OCI-LY1 (cell line): ENCODE data around the gene SH3RF3.

Source experiments
- H2AFZ ChIP-seq: fragments of 200-600 bp; sonication (generic), shearing (Covaris generic); 2 replicates; pipeline ENCODE4 v1.6.0; 2014; ENCODE audit warnings: antibody characterized with exemption, mild to moderate bottlenecking, low read length
- H3F3A ChIP-seq: fragments of 200-600 bp; sonication (generic), shearing (Covaris generic); 2 replicates; pipeline ENCODE4 v1.6.0; 2014; ENCODE audit warnings: mild to moderate bottlenecking, antibody characterized with exemption, low read length, moderate library complexity; ENCODE audit not compliant: insufficient read depth
- H3K27ac ChIP-seq: fragments of 200-600 bp; sonication (generic); 2 replicates; pipeline ENCODE4 v1.5.1; 2014; ENCODE audit warnings: low read length, mixed run types, mild to moderate bottlenecking, low read depth; ENCODE audit not compliant: poor library complexity, severe bottlenecking
- H3K27me3 ChIP-seq: fragments of 200-600 bp; sonication (generic); 2 replicates; pipeline ENCODE4 v1.6.0; 2014; ENCODE audit warnings: antibody characterized with exemption, mild to moderate bottlenecking, low read length, moderate library complexity; ENCODE audit not compliant: insufficient read depth
- H3K36me3 ChIP-seq: fragments of 200-600 bp; sonication (generic); 2 replicates; pipeline ENCODE4 v1.6.1; 2014; ENCODE audit warnings: mild to moderate bottlenecking, antibody characterized with exemption, low read length, moderate library complexity, mixed read lengths; ENCODE audit not compliant: insufficient read depth
- H3K4me1 ChIP-seq: fragments of 200-600 bp; sonication (generic); 2 replicates; pipeline ENCODE4 v1.5.1; 2014; ENCODE audit warnings: mild to moderate bottlenecking, low read length, moderate library complexity; ENCODE audit not compliant: insufficient read depth, severe bottlenecking
- H3K4me2 ChIP-seq: fragments of 200-600 bp; sonication (generic), shearing (Covaris generic); 2 replicates; pipeline ENCODE4 v1.6.1; 2014; ENCODE audit warnings: low read length
- H3K4me3 ChIP-seq: fragments of 200-600 bp; sonication (generic); 2 replicates; pipeline ENCODE4 v1.5.1; 2014; ENCODE audit warnings: low read length, low read depth, mild to moderate bottlenecking, mixed read lengths; ENCODE audit not compliant: poor library complexity, severe bottlenecking
- H3K79me2 ChIP-seq: fragments of 200-600 bp; shearing (Covaris generic); 2 replicates; pipeline ENCODE4 v1.6.1; 2016; ENCODE audit warnings: mixed run types, low read length, mixed read lengths; ENCODE audit not compliant: insufficient read depth
- H3K9ac ChIP-seq: fragments of 200-600 bp; sonication (generic), shearing (Covaris generic); 2 replicates; pipeline ENCODE4 v1.6.1; 2014; ENCODE audit warnings: mild to moderate bottlenecking, low read length, mixed read lengths
- H3K9me2 ChIP-seq: fragments of 200-600 bp; sonication (generic), shearing (Covaris generic); 2 replicates; pipeline ENCODE4 v1.6.1; 2014; ENCODE audit warnings: low read depth, mild to moderate bottlenecking, low read length, mixed read lengths
- H3K9me3 ChIP-seq: fragments of 200-600 bp; shearing (Covaris generic); 2 replicates; pipeline ENCODE4 v1.6.1; 2014; ENCODE audit warnings: low read length, mixed read lengths
- H4K20me1 ChIP-seq: fragments of 200-600 bp; sonication (generic), shearing (Covaris generic); 2 replicates; pipeline ENCODE4 v1.6.0; 2016; ENCODE audit warnings: mild to moderate bottlenecking, low read length; ENCODE audit not compliant: insufficient read depth
- CTCF ChIP-seq: fragments of 200-600 bp; sonication (generic), shearing (Covaris generic); IDR thresholded peaks from 2 replicates; pipeline ENCODE4 v1.5.1; 2017; ENCODE audit warnings: mild to moderate bottlenecking, antibody characterized with exemption, low read length, moderate library complexity, mixed read lengths
- EZH2 ChIP-seq: fragments of 200-600 bp; sonication (generic), shearing (Covaris generic); IDR thresholded peaks from 2 replicates; pipeline ENCODE4 v1.8.0; 2017; ENCODE audit warnings: borderline replicate concordance, mixed run types, mild to moderate bottlenecking, antibody characterized with exemption, low read length, moderate library complexity, mixed read lengths

The SH3RF3 gene

GRCh38 chr2:109450574-109451273 is 321.7 kb downstream of the SH3RF3 start:
- Histone ChIP-seq H3K27ac (no peak overlapping the region), H3K27me3 (no peaks in the 10 kb centered on the region), H4K20me1 (no peaks in the 10 kb centered on the region), H3K4me1 (no peaks in the 10 kb centered on the region), H3K9me2 (no peaks in the 10 kb centered on the region), H2AFZ (no peak overlapping the region), H3K36me3 (no peaks in the 10 kb centered on the region), H3K9ac (no peak overlapping the region), H3K9me3 (no peaks in the 10 kb centered on the region), H3K4me2 (no peak overlapping the region), H3K79me2 (no peaks in the 10 kb centered on the region), H3F3A (no peaks in the 10 kb centered on the region), H3K4me3 (no peak overlapping the region)
- TF ChIP-seq EZH2 = no peak
- no peak for TF ChIP-seq CTCF

- Histone ChIP-seq H3K27ac (no peak overlapping the region), H3K9me3 (no peaks in the 10 kb centered on the region), H3K4me2 (no peak overlapping the region), H3K36me3 (no peaks in the 10 kb centered on the region), H3K27me3 (no peaks in the 10 kb centered on the region), H3K79me2 (no peaks in the 10 kb centered on the region), H4K20me1 (no peaks in the 10 kb centered on the region), H3K4me3 (no peak overlapping the region), H3K9me2 (no peaks in the 10 kb centered on the region), H2AFZ (no peak overlapping the region), H3K4me1 (no peaks in the 10 kb centered on the region), H3K9ac (no peak overlapping the region), H3F3A (no peaks in the 10 kb centered on the region)
- TF ChIP-seq EZH2 (no peak), CTCF (no peak)
Observed at GRCh38 chr2:109451671-109452070, 322.7 kb downstream of the SH3RF3 start.

GRCh38 chr2:109452318-109453305 is 323.6 kb downstream of the SH3RF3 start:
- Histone ChIP-seq H3K4me1 (no peaks in the 10 kb centered on the region), H3K9me3 (no peaks in the 10 kb centered on the region), H3K36me3 (no peaks in the 10 kb centered on the region), H3K4me3 (no peak overlapping the region), H3K27me3 (no peaks in the 10 kb centered on the region), H3F3A (no peaks in the 10 kb centered on the region), H4K20me1 (no peaks in the 10 kb centered on the region), H2AFZ (no peak overlapping the region), H3K4me2 (no peak overlapping the region), H3K27ac (no peak overlapping the region), H3K9me2 (no peaks in the 10 kb centered on the region), H3K9ac (no peak overlapping the region), H3K79me2 (no peaks in the 10 kb centered on the region)
- TF ChIP-seq EZH2 (no peak), CTCF (no peak)
